Activated CD4-positive, CD25-positive, alpha-beta regulatory T cell (primary cell): Measurements from ENCODE around the gene GGA1.

ENCODE experiments used
- DNase-seq, 4 experiments: peaks; one replicate each; lab custom pipeline; 2025; lab: John Stamatoyannopoulos, UW

GGA1 gene

GRCh38 chr22:37608477-37609239, at the start of gene GGA1:
TSS of gene GGA1 (plus strand) at chr22:37608834. CDS start at chr22:37608861, 27 bp downstream.
- peak; percentile 89 to 95 (median 92) for DNase-seq

GRCh38 chr22:37559521-37559900, 49.1 kb upstream of the GGA1 start:
- DNase-seq, result no peak

- no peak for DNase-seq
Observed at GRCh38 chr22:37559901-37560607, 48.6 kb upstream of the GGA1 start, which contains the start of gene CDC42EP1. TSS of gene CDC42EP1 (plus strand) at chr22:37560480. CDS start at chr22:37566350, 5,870 bp downstream.

GRCh38 chr22:37560608-37561211, 47.9 kb upstream of the GGA1 start:
- no peak for DNase-seq

GRCh38 chr22:37561212-37562048, 47.2 kb upstream of the GGA1 start:
- DNase-seq, result peak; percentile 39 to 77 (median 56)

GRCh38 chr22:37562049-37562875, 46.4 kb upstream of the GGA1 start:
- no peak for DNase-seq

GRCh38 chr22:37563153-37564081, 45.2 kb upstream of the GGA1 start:
- DNase-seq, result no peak

GRCh38 chr22:37564111-37564711, 44.4 kb upstream of the GGA1 start:
- no peak for DNase-seq

GRCh38 chr22:37565830-37566229, 42.8 kb upstream of the GGA1 start:
- DNase-seq, result no peak

- peak in 1 of 4 experiments; percentile 24 for DNase-seq
Observed at GRCh38 chr22:37566329-37566837, 42.3 kb upstream of the GGA1 start.

GRCh38 chr22:37566903-37567798, 41.5 kb upstream of the GGA1 start:
- DNase-seq, result peak; percentile 76 to 89 (median 85)

- DNase-seq, result no peak
Observed at GRCh38 chr22:37568012-37568411, 40.6 kb upstream of the GGA1 start.

- no peak for DNase-seq
Observed at GRCh38 chr22:37568448-37569008, 40.1 kb upstream of the GGA1 start.

GRCh38 chr22:37569009-37569920, 39.4 kb upstream of the GGA1 start:
- DNase-seq, result no peak

GRCh38 chr22:37569921-37570660, 38.5 kb upstream of the GGA1 start:
- no peak for DNase-seq

- DNase-seq, result no peak
Observed at GRCh38 chr22:37570661-37570976, 38.0 kb upstream of the GGA1 start.
